Ishikawa (cell line): Measurements from ENCODE around the gene CALML4.

ENCODE experiments used
- EGR1 ChIP-seq: IDR thresholded peaks from 2 replicates; pipeline ENCODE4 v1.6.1; 2012
- EP300 ChIP-seq: IDR thresholded peaks from 2 replicates; pipeline ENCODE4 v1.6.1; 2012; ENCODE audit warnings: borderline replicate concordance
- FOXM1 ChIP-seq: IDR thresholded peaks from 2 replicates; pipeline ENCODE4 v1.6.1; 2012; ENCODE audit warnings: low read depth, borderline replicate concordance
- REST ChIP-seq: IDR thresholded peaks from 2 replicates; pipeline ENCODE4 v1.6.1; 2012; ENCODE audit warnings: low read depth, mild to moderate bottlenecking
- TAF1 ChIP-seq: IDR thresholded peaks from 2 replicates; pipeline ENCODE4 v1.6.1; 2012; ENCODE audit warnings: low read depth, mild to moderate bottlenecking
- TEAD4 ChIP-seq: IDR thresholded peaks from 2 replicates; pipeline ENCODE4 v1.6.1; 2012
- YY1 ChIP-seq: IDR thresholded peaks from 2 replicates; pipeline ENCODE4 v1.6.1; 2012; ENCODE audit warnings: low read depth
- ZBTB7A ChIP-seq: IDR thresholded peaks from 2 replicates; pipeline ENCODE4 v1.6.1; 2012; ENCODE audit warnings: low read depth
- TF ChIP-seq, protein P1 (sequence below): IDR thresholded peaks from 2 replicates; pipeline ENCODE4 v1.6.1; 2012

GRCh38 chr15:68177742-68178141 lies 27.4 kb downstream of the CALML4 start:
- TF ChIP-seq EP300 (no peak), YY1 (no peak), TAF1 (no peak), FOXM1 (no peak), REST (no peak), EGR1 (no peak), ZBTB7A (no peak), TEAD4 (no peak)
- TF ChIP-seq, protein P1, sequence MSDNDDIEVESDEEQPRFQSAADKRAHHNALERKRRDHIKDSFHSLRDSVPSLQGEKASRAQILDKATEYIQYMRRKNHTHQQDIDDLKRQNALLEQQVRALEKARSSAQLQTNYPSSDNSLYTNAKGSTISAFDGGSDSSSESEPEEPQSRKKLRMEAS: no peak
